Measurements from ENCODE around the gene ENHO. TPM values are rescaled to one million over a fixed set of nuclear protein-coding genes. Genes with fewer than 3 reads are reported as not detected.
A peak's percentile ranks its signal among the peaks of the same experiment; 100 is the strongest.

Gene ENHO
- total and polyA plus RNA-seq, 2 experiments from 2014 or later: not detected

GRCh38 chr9:34555002-34555348 lies 32.2 kb upstream of the ENHO start:
- no peak for TF ChIP-seq EZH2phosphoT487 (IDR thresholded peaks at IDR 0.05; ENCODE audit: insufficient read depth, low read depth)
- Histone ChIP-seq H3K27ac (no peak overlapping the region), H3K79me2 (ENCODE audit: insufficient read depth) (no peaks in the 10 kb centered on the region), H3K4me1 (ENCODE audit: insufficient read depth) (no peaks in the 10 kb centered on the region), H3K9me3 (ENCODE audit: low read depth) (no peaks in the 10 kb centered on the region), H3K36me3 (ENCODE audit: low read depth) (no peaks in the 10 kb centered on the region), H3F3A (ENCODE audit: insufficient read depth) (no peaks in the 10 kb centered on the region), H3K4me3 (no peak overlapping the region), H2AFZ (no peak overlapping the region), H3K9ac (no peak overlapping the region), H3K4me2 (ENCODE audit: unreplicated experiment) (no peak overlapping the region), H4K20me1 (ENCODE audit: insufficient read depth) (no peaks in the 10 kb centered on the region), H3K9me2 (ENCODE audit: insufficient read depth) (no peaks in the 10 kb centered on the region), H3K27me3 (replicated peaks; ENCODE audit: insufficient read depth) (no peaks in the 10 kb centered on the region)
- no peak for DNase-seq
- in situ Hi-C loops (cut with MboI): no loop called here
- 55 to 72% methylated on average over 22 to 23 of the region's 23 CpGs for WGBS, 2 experiments (ENCODE audit: low coverage in 1 of 2, low lambda C conversion rate in 2 of 2, missing lambda C conversion rate in 2 of 2)

GRCh38 chr9:34554211-34555001 lies 31.6 kb upstream of the ENHO start:
- WGBS, 2 experiments (ENCODE audit: low coverage in 1 of 2, low lambda C conversion rate in 2 of 2, missing lambda C conversion rate in 2 of 2): 73 to 75% methylated on average over 15 to 16 of the region's 16 CpGs

GRCh38 chr9:34553511-34554021 lies 30.8 kb upstream of the ENHO start:
- Histone ChIP-seq H3K9me2 (ENCODE audit: insufficient read depth) (no peaks in the 10 kb centered on the region), H3K4me2 (ENCODE audit: unreplicated experiment) (no peak overlapping the region), H3K9ac (no peak overlapping the region), H3K27me3 (replicated peaks; ENCODE audit: insufficient read depth) (no peaks in the 10 kb centered on the region), H2AFZ (no peak overlapping the region), H3K36me3 (ENCODE audit: low read depth) (no peaks in the 10 kb centered on the region), H3K27ac (no peak overlapping the region), H3K79me2 (ENCODE audit: insufficient read depth) (no peaks in the 10 kb centered on the region), H3F3A (ENCODE audit: insufficient read depth) (no peaks in the 10 kb centered on the region), H4K20me1 (ENCODE audit: insufficient read depth) (no peaks in the 10 kb centered on the region), H3K4me3 (no peak overlapping the region), H3K9me3 (ENCODE audit: low read depth) (no peaks in the 10 kb centered on the region), H3K4me1 (ENCODE audit: insufficient read depth) (no peaks in the 10 kb centered on the region)
- TF ChIP-seq EZH2phosphoT487 (IDR thresholded peaks at IDR 0.05; ENCODE audit: insufficient read depth, low read depth) (no peak), EZH2 (IDR thresholded peaks at IDR 0.05; ENCODE audit: insufficient read depth, poor library complexity, severe bottlenecking) (no peak)
- in situ Hi-C loops (cut with MboI): loop anchor here (5.0 kb wide), 1 partner anchor 39 kb away; no protein-coding TSS in a partner anchor
- WGBS, 2 experiments (ENCODE audit: low coverage in 1 of 2, low lambda C conversion rate in 2 of 2, missing lambda C conversion rate in 2 of 2): 69 to 71% methylated on average over 17 to 18 of the region's 18 CpGs
- DNase-seq: no peak

More at GRCh38 chr9:34554211-34555001, 31.6 kb upstream of the ENHO start:
- H3K27me3 ChIP-seq (replicated peaks; ENCODE audit: insufficient read depth): no peaks in the 10 kb centered on the region
- no peaks in the 10 kb centered on the region for H3K4me1 ChIP-seq (ENCODE audit: insufficient read depth)
- H3K9me3 ChIP-seq (ENCODE audit: low read depth): no peaks in the 10 kb centered on the region
- no peaks in the 10 kb centered on the region for H3K9me2 ChIP-seq (ENCODE audit: insufficient read depth)
- no peak overlapping the region for H3K9ac ChIP-seq
- no peak overlapping the region for H3K4me3 ChIP-seq
- in situ Hi-C loops (cut with MboI): loop anchor here (5.0 kb wide), 1 partner anchor 38 kb away; no protein-coding TSS in a partner anchor
- no peak for TF ChIP-seq EZH2phosphoT487 (IDR thresholded peaks at IDR 0.05; ENCODE audit: insufficient read depth, low read depth)
- TF ChIP-seq EZH2 (IDR thresholded peaks at IDR 0.05; ENCODE audit: insufficient read depth, poor library complexity, severe bottlenecking): no peak
- DNase-seq: peak; percentile 14
- H2AFZ ChIP-seq: no peak overlapping the region
- H4K20me1 ChIP-seq (ENCODE audit: insufficient read depth): no peaks in the 10 kb centered on the region
- no peaks in the 10 kb centered on the region for H3K79me2 ChIP-seq (ENCODE audit: insufficient read depth)
- H3K27ac ChIP-seq: no peak overlapping the region
- no peaks in the 10 kb centered on the region for H3F3A ChIP-seq (ENCODE audit: insufficient read depth)
- H3K4me2 ChIP-seq (ENCODE audit: unreplicated experiment): no peak overlapping the region
- H3K36me3 ChIP-seq (ENCODE audit: low read depth): no peaks in the 10 kb centered on the region

- H3K36me3 ChIP-seq (ENCODE audit: low read depth): no peaks in the 10 kb centered on the region
- no peak overlapping the region for H3K4me2 ChIP-seq (ENCODE audit: unreplicated experiment)
- no peak for DNase-seq
- no peaks in the 10 kb centered on the region for H3K9me3 ChIP-seq (ENCODE audit: low read depth)
- no peak for TF ChIP-seq EZH2 (IDR thresholded peaks at IDR 0.05; ENCODE audit: insufficient read depth, poor library complexity, severe bottlenecking)
- TF ChIP-seq EZH2phosphoT487 (IDR thresholded peaks at IDR 0.05; ENCODE audit: insufficient read depth, low read depth): no peak
- no peak overlapping the region for H3K9ac ChIP-seq
- no peak overlapping the region for H3K27ac ChIP-seq
- H3K9me2 ChIP-seq (ENCODE audit: insufficient read depth): no peaks in the 10 kb centered on the region
- no peaks in the 10 kb centered on the region for H3F3A ChIP-seq (ENCODE audit: insufficient read depth)
- no peaks in the 10 kb centered on the region for H3K79me2 ChIP-seq (ENCODE audit: insufficient read depth)
- no peaks in the 10 kb centered on the region for H3K27me3 ChIP-seq (replicated peaks; ENCODE audit: insufficient read depth)
- no peaks in the 10 kb centered on the region for H4K20me1 ChIP-seq (ENCODE audit: insufficient read depth)
- H2AFZ ChIP-seq: no peak overlapping the region
- H3K4me3 ChIP-seq: no peak overlapping the region
- 61 to 96% methylated on average over 2 of the region's 2 CpGs for WGBS, 2 experiments (ENCODE audit: low coverage in 1 of 2, low lambda C conversion rate in 2 of 2, missing lambda C conversion rate in 2 of 2)
- H3K4me1 ChIP-seq (ENCODE audit: insufficient read depth): no peaks in the 10 kb centered on the region
- in situ Hi-C loops (cut with MboI): loop anchor here (5.0 kb wide), 1 partner anchor 39 kb away; no protein-coding TSS in a partner anchor
Measured at GRCh38 chr9:34552986-34553385, 30.2 kb upstream of the ENHO start.

Data from GM23248 (cell line).